ENCODE results near the gene TRMT61A. TPM values are rescaled to one million over a fixed set of nuclear protein-coding genes. Genes with fewer than 3 reads are reported as not detected.

Gene TRMT61A
- total RNA-seq, 2 donors from 2014 or later, result 4.4 to 7.4 TPM

GRCh38 chr14:103546652-103547454, 17.9 kb downstream of the TRMT61A start:
- Histone ChIP-seq H3K9me3 (no peaks in the 10 kb centered on the region), H3K27me3 (no peaks in the 10 kb centered on the region), H3K4me3 (no peak overlapping the region), H3K36me3 (no peaks in the 10 kb centered on the region), H3K4me1 (peaks cover 0 to 70% of the 10 kb centered on the region in 2 donors), H3K27ac (peak overlapping the region in 1 of 2 donors; percentile 3)
- no peak for DNase-seq (ENCODE audit: low spot score)
- TF ChIP-seq, protein P1, sequence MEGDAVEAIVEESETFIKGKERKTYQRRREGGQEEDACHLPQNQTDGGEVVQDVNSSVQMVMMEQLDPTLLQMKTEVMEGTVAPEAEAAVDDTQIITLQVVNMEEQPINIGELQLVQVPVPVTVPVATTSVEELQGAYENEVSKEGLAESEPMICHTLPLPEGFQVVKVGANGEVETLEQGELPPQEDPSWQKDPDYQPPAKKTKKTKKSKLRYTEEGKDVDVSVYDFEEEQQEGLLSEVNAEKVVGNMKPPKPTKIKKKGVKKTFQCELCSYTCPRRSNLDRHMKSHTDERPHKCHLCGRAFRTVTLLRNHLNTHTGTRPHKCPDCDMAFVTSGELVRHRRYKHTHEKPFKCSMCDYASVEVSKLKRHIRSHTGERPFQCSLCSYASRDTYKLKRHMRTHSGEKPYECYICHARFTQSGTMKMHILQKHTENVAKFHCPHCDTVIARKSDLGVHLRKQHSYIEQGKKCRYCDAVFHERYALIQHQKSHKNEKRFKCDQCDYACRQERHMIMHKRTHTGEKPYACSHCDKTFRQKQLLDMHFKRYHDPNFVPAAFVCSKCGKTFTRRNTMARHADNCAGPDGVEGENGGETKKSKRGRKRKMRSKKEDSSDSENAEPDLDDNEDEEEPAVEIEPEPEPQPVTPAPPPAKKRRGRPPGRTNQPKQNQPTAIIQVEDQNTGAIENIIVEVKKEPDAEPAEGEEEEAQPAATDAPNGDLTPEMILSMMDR (IDR thresholded peaks at IDR 0.05), result peak; percentile 88 to 94

DNA sequence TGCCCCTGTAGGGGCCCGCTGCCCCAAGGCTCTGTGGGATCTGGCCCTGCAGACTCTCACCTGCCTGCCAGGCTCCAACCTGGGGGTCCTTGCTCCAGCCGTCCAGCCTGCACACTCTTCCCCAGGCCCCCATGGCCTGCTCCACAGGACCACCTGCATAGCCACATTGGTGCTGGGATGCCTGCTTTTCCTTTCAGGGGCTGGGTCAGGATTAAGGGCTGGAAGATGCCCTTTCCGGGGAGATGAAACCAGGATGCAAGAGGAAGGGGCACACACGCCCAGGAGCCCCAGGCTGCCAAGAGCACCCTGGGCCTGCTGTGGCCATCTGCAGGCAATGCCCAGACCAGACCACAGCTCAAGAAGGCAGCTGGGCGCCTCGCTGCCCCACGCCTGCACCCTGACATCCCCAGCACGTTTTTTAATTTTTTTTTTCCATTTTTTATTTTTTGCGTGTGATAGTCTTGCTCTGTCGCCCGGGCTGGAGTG, 18.5 kb downstream of the TRMT61A start:
- H3K27ac ChIP-seq, result no peak overlapping the region
- H3K36me3 ChIP-seq, result no peaks in the 10 kb centered on the region
- no peak overlapping the region for H3K4me3 ChIP-seq
- no peak for DNase-seq (ENCODE audit: low spot score)
- H3K27me3 ChIP-seq, result no peaks in the 10 kb centered on the region
- H3K9me3 ChIP-seq, result no peaks in the 10 kb centered on the region
- TF ChIP-seq, protein P1 (IDR thresholded peaks at IDR 0.05), result no peak
- H3K4me1 ChIP-seq, result peaks cover 0 to 70% of the 10 kb centered on the region in 2 donors

- H3K36me3 ChIP-seq, result no peaks in the 10 kb centered on the region
- no peaks in the 10 kb centered on the region for H3K9me3 ChIP-seq
- H3K27ac ChIP-seq, result no peak overlapping the region
- H3K27me3 ChIP-seq, result no peaks in the 10 kb centered on the region
- peaks cover 0 to 70% of the 10 kb centered on the region in 2 donors for H3K4me1 ChIP-seq
- TF ChIP-seq, protein P1 (IDR thresholded peaks at IDR 0.05), result no peak
- no peak overlapping the region for H3K4me3 ChIP-seq
- no peak for DNase-seq (ENCODE audit: low spot score)
Observed at GRCh38 chr14:103547941-103548462, 19.0 kb downstream of the TRMT61A start.

DNA sequence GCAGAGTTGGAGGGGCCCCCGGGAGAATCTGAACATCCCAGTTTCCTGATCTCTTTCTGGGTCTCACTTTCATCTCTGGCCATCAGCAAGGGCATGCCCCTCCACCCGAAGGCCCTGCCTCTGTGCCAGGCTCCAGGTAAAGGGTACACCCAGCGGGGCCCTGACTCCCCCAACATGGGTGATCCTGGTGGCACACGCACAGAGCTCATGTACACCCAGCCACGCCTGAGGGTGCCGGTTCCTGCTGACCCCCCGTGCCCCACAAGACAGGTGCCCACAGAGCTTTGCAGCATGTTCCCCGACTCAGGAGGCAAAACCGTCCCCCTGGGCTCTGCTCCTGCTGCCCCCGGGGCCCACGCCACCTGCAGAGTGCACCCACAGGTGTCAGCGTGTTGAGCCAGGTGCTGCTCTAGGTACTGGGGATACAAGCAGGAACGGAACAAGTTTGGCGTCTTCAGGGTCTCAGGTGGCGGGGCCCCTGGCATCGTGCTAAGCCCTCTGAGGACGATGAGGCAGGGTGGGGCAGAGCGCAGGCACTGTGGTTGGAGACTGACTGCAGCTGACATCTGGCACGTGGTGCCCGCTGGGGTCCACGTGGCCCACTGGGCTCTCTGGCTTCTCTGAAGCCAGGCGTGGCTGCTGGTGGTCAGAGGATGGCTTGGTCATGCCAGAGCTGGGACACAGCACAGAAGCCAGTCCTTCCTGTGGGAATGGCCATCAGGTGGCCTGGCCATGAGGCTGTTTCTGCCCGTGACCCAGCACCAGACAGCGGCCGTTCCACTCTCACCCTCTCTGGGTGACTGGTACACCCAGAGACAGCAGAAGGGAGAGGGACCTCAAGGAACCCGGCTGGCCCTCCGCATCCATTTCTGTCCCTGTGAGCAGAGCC, 19.7 kb downstream of the TRMT61A start:
- Histone ChIP-seq H3K27ac (peak overlapping the region; percentile 90 to 98), H3K27me3 (no peaks in the 10 kb centered on the region), H3K4me3 (no peak overlapping the region), H3K4me1 (peaks cover 0 to 69% of the 10 kb centered on the region in 2 donors), H3K9me3 (no peaks in the 10 kb centered on the region), H3K36me3 (no peaks in the 10 kb centered on the region)
- no peak for DNase-seq (ENCODE audit: low spot score)
- TF ChIP-seq, protein P1 (IDR thresholded peaks at IDR 0.05), result no peak

- Histone ChIP-seq H3K4me1 (peaks cover 0 to 61% of the 10 kb centered on the region in 2 donors), H3K9me3 (no peaks in the 10 kb centered on the region), H3K27me3 (no peaks in the 10 kb centered on the region), H3K36me3 (no peaks in the 10 kb centered on the region), H3K27ac (peak overlapping the region; percentile 90 to 98), H3K4me3 (peak overlapping the region in 1 of 2 donors; percentile 42)
- DNase-seq (ENCODE audit: low spot score), result no peak
- TF ChIP-seq, protein P1 (IDR thresholded peaks at IDR 0.05), result no peak
Observed at GRCh38 chr14:103549361-103550311, 20.6 kb downstream of the TRMT61A start.

Data from right atrium auricular region (tissue), 2 donors.